Measurements from ENCODE around the gene NEMP1. TPM values are rescaled to one million over a fixed set of nuclear protein-coding genes. Genes with fewer than 3 reads are reported as not detected.
"Not testable (repeated sequence)": the region's sequence is repeated elsewhere in the genome, so short reads cannot be mapped to it uniquely, and the experiment has no call there.

NEMP1 gene
- total RNA-seq, 6 experiments from 2014 or later, result 3.8 to 6.2 (median 4.8) TPM

DNA sequence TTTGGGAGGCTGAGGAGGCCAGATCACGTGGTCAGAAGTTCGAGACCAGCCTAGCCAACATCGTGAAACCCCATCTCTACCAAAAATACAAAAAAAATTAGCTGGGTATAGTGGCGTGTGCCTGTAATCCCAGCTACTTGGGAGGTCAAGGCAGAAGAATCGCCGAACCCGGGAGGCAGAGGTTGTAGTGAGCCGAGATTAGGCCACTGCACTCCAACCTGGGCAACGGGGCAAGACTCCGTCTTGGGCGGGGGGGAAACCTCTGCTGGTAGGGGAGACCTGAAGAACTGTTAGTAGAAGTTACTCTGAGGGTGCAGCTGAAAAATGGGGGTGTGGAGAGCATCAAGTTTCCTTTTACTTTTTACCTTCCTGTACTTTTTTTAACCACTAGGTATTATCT is 47.5 kb upstream of the NEMP1 start:
- Histone ChIP-seq H3K9me3 (no peaks in the 10 kb centered on the region), H3K4me3 (no peak overlapping the region), H3K36me3 (no peaks in the 10 kb centered on the region), H3K4me1 (peaks cover 0 to 16% (median 5%) of the 10 kb centered on the region in 4 donors), H3K27me3 (no peaks in the 10 kb centered on the region), H3K27ac (no peak overlapping the region)
- intact Hi-C loops (cut with DNase I), result loop anchor here in 1 of 2 donors (5.0 kb wide), 1 partner anchor 56 kb away; no protein-coding TSS in a partner anchor
- DNase-seq (peak in 1 of 3 donors; percentile 42), ATAC-seq (no peak)
- TF ChIP-seq, protein P1, sequence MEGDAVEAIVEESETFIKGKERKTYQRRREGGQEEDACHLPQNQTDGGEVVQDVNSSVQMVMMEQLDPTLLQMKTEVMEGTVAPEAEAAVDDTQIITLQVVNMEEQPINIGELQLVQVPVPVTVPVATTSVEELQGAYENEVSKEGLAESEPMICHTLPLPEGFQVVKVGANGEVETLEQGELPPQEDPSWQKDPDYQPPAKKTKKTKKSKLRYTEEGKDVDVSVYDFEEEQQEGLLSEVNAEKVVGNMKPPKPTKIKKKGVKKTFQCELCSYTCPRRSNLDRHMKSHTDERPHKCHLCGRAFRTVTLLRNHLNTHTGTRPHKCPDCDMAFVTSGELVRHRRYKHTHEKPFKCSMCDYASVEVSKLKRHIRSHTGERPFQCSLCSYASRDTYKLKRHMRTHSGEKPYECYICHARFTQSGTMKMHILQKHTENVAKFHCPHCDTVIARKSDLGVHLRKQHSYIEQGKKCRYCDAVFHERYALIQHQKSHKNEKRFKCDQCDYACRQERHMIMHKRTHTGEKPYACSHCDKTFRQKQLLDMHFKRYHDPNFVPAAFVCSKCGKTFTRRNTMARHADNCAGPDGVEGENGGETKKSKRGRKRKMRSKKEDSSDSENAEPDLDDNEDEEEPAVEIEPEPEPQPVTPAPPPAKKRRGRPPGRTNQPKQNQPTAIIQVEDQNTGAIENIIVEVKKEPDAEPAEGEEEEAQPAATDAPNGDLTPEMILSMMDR (IDR thresholded peaks at IDR 0.05), result no peak
- no peak for TF ChIP-seq POLR2A (IDR thresholded peaks at IDR 0.05)
- 85% methylated on average over 11 of the region's 11 CpGs for WGBS (ENCODE audit: insufficient coverage, low coverage, low lambda C conversion rate, missing lambda C conversion rate)

DNA sequence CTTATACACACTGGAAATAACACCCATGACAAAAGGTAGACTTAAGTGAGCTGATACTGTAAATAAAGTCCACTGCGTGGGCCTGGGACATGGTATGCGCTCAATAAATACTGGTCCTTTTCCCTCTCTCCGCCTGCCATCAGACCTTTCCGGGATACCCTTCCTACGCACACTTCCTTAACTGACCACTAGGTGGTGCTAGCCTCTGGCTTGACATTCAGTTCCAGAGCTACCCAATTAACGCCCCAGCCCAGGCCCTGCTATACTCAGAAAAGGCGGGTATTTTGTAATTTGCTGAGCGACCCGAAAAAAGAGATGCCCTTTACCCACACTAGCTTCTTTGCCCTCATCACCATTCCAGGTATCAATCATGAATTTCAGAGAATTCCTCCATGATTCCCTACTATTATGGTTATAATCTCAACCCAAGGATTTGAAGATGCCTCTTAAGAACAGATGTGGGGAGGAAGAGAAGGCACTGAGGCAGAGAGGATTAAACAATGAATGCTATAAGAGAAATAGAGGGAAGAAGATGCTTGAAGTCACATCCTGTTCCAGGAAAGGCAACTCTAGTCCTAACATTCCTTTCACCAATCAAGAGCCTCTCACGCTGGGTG is 45.8 kb upstream of the NEMP1 start:
- no peaks in the 10 kb centered on the region for H3K36me3 ChIP-seq
- H3K4me3 ChIP-seq, result no peak overlapping the region
- TF ChIP-seq, protein P1 (IDR thresholded peaks at IDR 0.05), result peak in 3 of 4 donors; percentile 94 to 98 (median 96)
- TF ChIP-seq POLR2A (IDR thresholded peaks at IDR 0.05), result no peak
- ATAC-seq (peak; percentile 39 to 50 (median 44)), DNase-seq (peak in 2 of 3 donors; percentile 55 to 77)
- 13% methylated on average over 10 of the region's 10 CpGs for WGBS (ENCODE audit: insufficient coverage, low coverage, low lambda C conversion rate, missing lambda C conversion rate)
- intact Hi-C loops (cut with DNase I), result loop anchor here in 1 of 2 donors (5.0 kb wide), 1 partner anchor 58 kb away; no protein-coding TSS in a partner anchor
- no peaks in the 10 kb centered on the region for H3K9me3 ChIP-seq
- no peaks in the 10 kb centered on the region for H3K27me3 ChIP-seq
- no peak overlapping the region for H3K27ac ChIP-seq
- H3K4me1 ChIP-seq, result peaks cover 0 to 11% (median 5%) of the 10 kb centered on the region in 4 donors

DNA sequence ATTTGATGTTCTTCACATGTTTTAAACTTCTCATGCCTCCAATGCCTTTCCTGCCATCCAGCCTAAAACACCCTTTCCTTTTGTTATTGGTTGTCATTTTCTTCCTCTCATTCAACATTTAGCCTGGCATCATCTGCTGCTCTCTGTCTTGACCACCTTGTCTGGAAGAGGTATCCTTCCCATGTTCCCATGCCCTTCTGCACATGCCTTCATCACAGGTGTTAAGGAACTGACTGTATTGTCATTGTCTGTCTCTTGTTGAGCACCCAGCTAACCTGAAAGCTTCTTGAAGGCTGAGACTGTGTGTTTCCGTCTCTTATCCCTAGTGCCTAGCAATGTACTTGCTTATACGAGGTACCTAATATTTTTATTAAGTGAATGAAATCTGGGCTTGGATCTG is 45.2 kb upstream of the NEMP1 start:
- no peak overlapping the region for H3K27ac ChIP-seq
- H3K36me3 ChIP-seq, result no peaks in the 10 kb centered on the region
- H3K4me1 ChIP-seq, result peaks cover 0 to 11% (median 5%) of the 10 kb centered on the region in 4 donors
- intact Hi-C loops (cut with DNase I), result loop anchor here in 1 of 2 donors (5.0 kb wide), 1 partner anchor 58 kb away; no protein-coding TSS in a partner anchor
- H3K9me3 ChIP-seq, result no peaks in the 10 kb centered on the region
- no peaks in the 10 kb centered on the region for H3K27me3 ChIP-seq
- ATAC-seq, result no peak
- 43% methylated on average over 2 of the region's 2 CpGs for WGBS (ENCODE audit: insufficient coverage, low coverage, low lambda C conversion rate, missing lambda C conversion rate)
- H3K4me3 ChIP-seq, result no peak overlapping the region
- no peak for TF ChIP-seq POLR2A (IDR thresholded peaks at IDR 0.05)
- TF ChIP-seq, protein P1 (IDR thresholded peaks at IDR 0.05), result no peak
- no peak for DNase-seq

DNA sequence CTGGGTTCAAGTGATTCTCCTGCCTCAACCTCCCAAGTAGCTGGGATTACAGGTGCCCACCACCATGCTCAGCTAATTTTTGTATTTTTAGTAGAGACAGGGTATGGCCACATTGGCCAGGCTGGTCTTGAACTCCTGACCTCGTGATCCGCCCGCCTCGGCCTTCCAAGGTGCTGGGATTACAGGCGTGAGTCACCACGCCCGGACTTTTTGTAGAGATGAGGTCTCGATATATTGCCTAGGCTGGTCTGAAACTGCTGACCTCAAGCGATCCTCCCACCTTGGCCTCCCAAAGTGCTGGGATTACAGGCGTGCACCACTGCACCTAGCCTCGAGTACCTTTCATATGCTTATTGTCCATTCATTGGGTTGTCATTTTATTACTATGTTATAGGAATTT is 42.1 kb upstream of the NEMP1 start:
- WGBS (ENCODE audit: insufficient coverage, low coverage, low lambda C conversion rate, missing lambda C conversion rate), result 96% methylated on average over 8 of the region's 11 CpGs

More for the DNA sequence above, 42.1 kb upstream of the NEMP1 start:
- not testable (repeated sequence) for DNase-seq, ATAC-seq, H3K36me3 ChIP-seq, H3K27me3 ChIP-seq, H3K4me1 ChIP-seq, H3K27ac ChIP-seq, H3K9me3 ChIP-seq, H3K4me3 ChIP-seq
- intact Hi-C loops (cut with DNase I), result loop anchor here in 1 of 2 donors (5.0 kb wide), 1 partner anchor 62 kb away; no protein-coding TSS in a partner anchor

All from right lobe of liver (tissue), 6 donors.